ENCODE data around the gene SPO11. TPM values are rescaled to one million over a fixed set of nuclear protein-coding genes. Genes with fewer than 3 reads are reported as not detected.

SPO11 gene
- total RNA-seq, 1 donor from 2014 or later: not detected

DNA sequence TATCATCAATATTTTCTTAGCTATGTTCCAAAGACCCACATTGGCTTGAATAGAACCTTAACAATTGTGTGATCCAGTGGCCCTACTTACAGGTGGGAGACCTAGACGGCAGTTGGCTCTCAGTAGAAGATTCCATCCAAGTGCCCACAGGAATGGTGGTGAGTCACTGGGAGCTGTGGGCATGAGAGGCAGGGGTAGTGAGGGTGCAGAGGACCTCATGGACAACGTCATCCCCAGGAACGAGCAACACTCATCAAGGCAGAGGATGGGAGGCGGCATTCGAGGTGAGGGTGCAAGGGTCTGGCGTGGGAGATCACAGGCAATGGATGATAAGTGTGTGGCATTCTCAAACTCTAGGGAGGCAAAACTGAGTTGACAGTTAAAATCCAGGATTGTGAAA lies 17.5 kb upstream of the SPO11 start:
- Mint-ChIP-seq H3K36me3 (ENCODE audit: low read depth) (no peaks in the 10 kb centered on the region), H3K4me1 (peaks cover 15% of the 10 kb centered on the region), H3K27me3 (ENCODE audit: low read depth) (no peaks in the 10 kb centered on the region), H3K9me3 (no peaks in the 10 kb centered on the region), H3K4me3 (no peak overlapping the region), H3K27ac (ENCODE audit: unreplicated experiment) (no peak overlapping the region)
- TF ChIP-seq, protein P1, sequence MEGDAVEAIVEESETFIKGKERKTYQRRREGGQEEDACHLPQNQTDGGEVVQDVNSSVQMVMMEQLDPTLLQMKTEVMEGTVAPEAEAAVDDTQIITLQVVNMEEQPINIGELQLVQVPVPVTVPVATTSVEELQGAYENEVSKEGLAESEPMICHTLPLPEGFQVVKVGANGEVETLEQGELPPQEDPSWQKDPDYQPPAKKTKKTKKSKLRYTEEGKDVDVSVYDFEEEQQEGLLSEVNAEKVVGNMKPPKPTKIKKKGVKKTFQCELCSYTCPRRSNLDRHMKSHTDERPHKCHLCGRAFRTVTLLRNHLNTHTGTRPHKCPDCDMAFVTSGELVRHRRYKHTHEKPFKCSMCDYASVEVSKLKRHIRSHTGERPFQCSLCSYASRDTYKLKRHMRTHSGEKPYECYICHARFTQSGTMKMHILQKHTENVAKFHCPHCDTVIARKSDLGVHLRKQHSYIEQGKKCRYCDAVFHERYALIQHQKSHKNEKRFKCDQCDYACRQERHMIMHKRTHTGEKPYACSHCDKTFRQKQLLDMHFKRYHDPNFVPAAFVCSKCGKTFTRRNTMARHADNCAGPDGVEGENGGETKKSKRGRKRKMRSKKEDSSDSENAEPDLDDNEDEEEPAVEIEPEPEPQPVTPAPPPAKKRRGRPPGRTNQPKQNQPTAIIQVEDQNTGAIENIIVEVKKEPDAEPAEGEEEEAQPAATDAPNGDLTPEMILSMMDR (conservative IDR thresholded peaks at IDR 0.05): no peak
- no peak for DNase-seq (ENCODE audit: low read depth, low spot score)

DNA sequence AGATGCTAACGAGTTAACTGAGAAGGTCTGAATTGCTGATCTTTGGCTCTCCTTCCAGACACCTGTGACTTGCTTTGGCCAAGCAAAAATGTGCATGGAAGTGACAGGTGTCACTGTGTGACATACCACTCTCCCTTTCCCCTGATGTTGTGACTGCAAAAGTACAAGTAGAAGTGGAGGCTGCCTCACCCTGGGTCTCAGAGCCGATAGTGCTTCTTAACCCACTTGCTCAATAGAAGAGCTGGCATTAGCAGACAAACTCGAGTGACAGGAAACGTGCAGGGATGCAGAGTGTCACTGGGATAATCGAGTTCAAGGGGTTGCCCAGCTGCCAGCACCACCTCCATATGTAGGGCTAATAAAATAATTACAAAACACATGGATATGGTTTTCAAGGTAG lies 16.4 kb upstream of the SPO11 start:
- TF ChIP-seq, protein P1 (conservative IDR thresholded peaks at IDR 0.05): no peak
- no peaks in the 10 kb centered on the region for H3K36me3 Mint-ChIP-seq (ENCODE audit: low read depth)

DNA sequence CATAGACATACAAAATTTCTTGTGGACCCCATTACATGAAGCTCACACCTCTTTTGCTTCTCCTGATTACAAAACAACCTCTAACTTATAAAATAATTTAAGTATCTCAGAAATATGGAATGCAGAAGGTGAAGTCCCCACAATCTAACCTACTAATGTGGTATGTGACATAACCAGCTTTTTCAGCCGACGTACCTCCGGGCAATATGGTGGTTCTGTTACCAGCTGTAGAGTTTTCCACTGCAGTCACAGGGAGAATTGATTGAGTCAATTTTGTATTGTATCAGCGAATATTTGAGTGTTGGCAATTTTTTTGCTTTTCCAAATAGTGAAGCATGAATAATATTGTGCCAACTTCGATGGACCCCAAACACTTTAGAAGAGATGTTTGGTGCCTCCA lies 15.7 kb upstream of the SPO11 start:
- no peak for DNase-seq (ENCODE audit: low read depth, low spot score)
- no peak overlapping the region for H3K4me3 Mint-ChIP-seq
- no peaks in the 10 kb centered on the region for H3K9me3 Mint-ChIP-seq
- no peak overlapping the region for H3K27ac Mint-ChIP-seq (ENCODE audit: unreplicated experiment)
- no peaks in the 10 kb centered on the region for H3K27me3 Mint-ChIP-seq (ENCODE audit: low read depth)
- peaks cover 6% of the 10 kb centered on the region for H3K4me1 Mint-ChIP-seq
- no peaks in the 10 kb centered on the region for H3K36me3 Mint-ChIP-seq (ENCODE audit: low read depth)
- TF ChIP-seq, protein P1 (conservative IDR thresholded peaks at IDR 0.05): no peak

More for the DNA sequence above, 16.4 kb upstream of the SPO11 start:
- H3K4me1 Mint-ChIP-seq: peaks cover 12% of the 10 kb centered on the region
- no peak for DNase-seq (ENCODE audit: low read depth, low spot score)
- no peak overlapping the region for H3K4me3 Mint-ChIP-seq
- H3K27me3 Mint-ChIP-seq (ENCODE audit: low read depth): no peaks in the 10 kb centered on the region
- H3K27ac Mint-ChIP-seq (ENCODE audit: unreplicated experiment): no peak overlapping the region
- no peaks in the 10 kb centered on the region for H3K9me3 Mint-ChIP-seq

GRCh38 chr20:57315083-57315975 lies 14.3 kb upstream of the SPO11 start:
- no peak for DNase-seq (ENCODE audit: low read depth, low spot score)
- no peaks in the 10 kb centered on the region for H3K4me1 Mint-ChIP-seq
- peaks cover 3% of the 10 kb centered on the region for H3K27me3 Mint-ChIP-seq (ENCODE audit: low read depth)
- no peak overlapping the region for H3K27ac Mint-ChIP-seq (ENCODE audit: unreplicated experiment)
- TF ChIP-seq, protein P1 (conservative IDR thresholded peaks at IDR 0.05): no peak
- no peaks in the 10 kb centered on the region for H3K9me3 Mint-ChIP-seq
- no peaks in the 10 kb centered on the region for H3K36me3 Mint-ChIP-seq (ENCODE audit: low read depth)
- H3K4me3 Mint-ChIP-seq: no peak overlapping the region

GRCh38 chr20:57315976-57316480 lies 13.6 kb upstream of the SPO11 start:
- Mint-ChIP-seq H3K9me3 (no peaks in the 10 kb centered on the region), H3K4me1 (no peaks in the 10 kb centered on the region), H3K27me3 (ENCODE audit: low read depth) (peaks cover 3% of the 10 kb centered on the region), H3K4me3 (no peak overlapping the region), H3K27ac (ENCODE audit: unreplicated experiment) (no peak overlapping the region), H3K36me3 (ENCODE audit: low read depth) (no peaks in the 10 kb centered on the region)
- TF ChIP-seq, protein P1 (conservative IDR thresholded peaks at IDR 0.05): no peak
- no peak for DNase-seq (ENCODE audit: low read depth, low spot score)
